Adipocyte (in vitro differentiated cells): ENCODE data around the gene AOPEP.
A peak's percentile ranks its signal among the peaks of the same experiment; 100 is the strongest.

Experiments used
- DNase-seq: peaks from one replicate; pipeline ENCODE4 v3.0.0-alpha.2; 2015; ENCODE audit warnings: low read depth
- H3K27me3 ChIP-seq: replicated peaks from 2 replicates; pipeline ENCODE4 v1.7.0; 2013; ENCODE audit warnings: mild to moderate bottlenecking, low read length, moderate library complexity; ENCODE audit not compliant: control insufficient read depth, insufficient read depth
- H3K36me3 ChIP-seq: 2 replicates; pipeline ENCODE4 v1.7.0; 2013; ENCODE audit warnings: low read length, mild to moderate bottlenecking, moderate library complexity; ENCODE audit not compliant: control insufficient read depth, insufficient read depth, severe bottlenecking
- H3K4me1 ChIP-seq: 2 replicates; pipeline ENCODE4 v1.7.0; 2013; ENCODE audit warnings: mild to moderate bottlenecking, low read length, moderate library complexity; ENCODE audit not compliant: control insufficient read depth, insufficient read depth
- H3K4me3 ChIP-seq: 2 replicates; pipeline ENCODE4 v1.7.0; 2013; ENCODE audit warnings: mild to moderate bottlenecking, low read length, moderate library complexity
- H3K9ac ChIP-seq: 2 replicates; pipeline ENCODE4 v1.7.0; 2013; ENCODE audit warnings: mild to moderate bottlenecking, low read length, moderate library complexity
- H3K9me3 ChIP-seq: 2 replicates; pipeline ENCODE4 v1.7.0; 2013; ENCODE audit warnings: mild to moderate bottlenecking, low read length, moderate library complexity; ENCODE audit not compliant: control insufficient read depth

AOPEP gene

DNA sequence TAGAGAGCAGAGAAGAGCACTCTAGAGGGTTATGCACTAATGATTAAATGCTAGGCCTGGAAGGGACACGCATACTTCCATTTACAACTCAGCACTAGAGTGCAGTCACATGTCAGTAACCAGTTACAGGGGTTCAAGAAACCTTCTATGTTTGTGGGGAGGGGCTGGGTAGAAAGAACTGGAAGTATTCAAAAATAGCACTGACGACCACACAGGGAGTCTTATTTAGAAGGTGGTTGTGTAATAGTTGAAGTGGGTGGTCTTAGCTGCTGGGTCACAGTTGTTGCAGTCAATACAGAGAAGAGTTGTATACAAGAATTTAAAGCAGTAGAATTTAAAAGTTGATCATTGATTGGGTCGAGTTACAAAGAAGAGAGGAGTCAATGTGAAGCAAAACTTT, 15.4 kb downstream of the AOPEP start:
- Histone ChIP-seq H3K4me3 (no peak overlapping the region), H3K4me1 (peaks cover 9% of the 10 kb centered on the region), H3K9me3 (no peaks in the 10 kb centered on the region), H3K9ac (no peak overlapping the region), H3K27me3 (no peaks in the 10 kb centered on the region), H3K36me3 (no peaks in the 10 kb centered on the region)
- DNase-seq, result no peak

DNA sequence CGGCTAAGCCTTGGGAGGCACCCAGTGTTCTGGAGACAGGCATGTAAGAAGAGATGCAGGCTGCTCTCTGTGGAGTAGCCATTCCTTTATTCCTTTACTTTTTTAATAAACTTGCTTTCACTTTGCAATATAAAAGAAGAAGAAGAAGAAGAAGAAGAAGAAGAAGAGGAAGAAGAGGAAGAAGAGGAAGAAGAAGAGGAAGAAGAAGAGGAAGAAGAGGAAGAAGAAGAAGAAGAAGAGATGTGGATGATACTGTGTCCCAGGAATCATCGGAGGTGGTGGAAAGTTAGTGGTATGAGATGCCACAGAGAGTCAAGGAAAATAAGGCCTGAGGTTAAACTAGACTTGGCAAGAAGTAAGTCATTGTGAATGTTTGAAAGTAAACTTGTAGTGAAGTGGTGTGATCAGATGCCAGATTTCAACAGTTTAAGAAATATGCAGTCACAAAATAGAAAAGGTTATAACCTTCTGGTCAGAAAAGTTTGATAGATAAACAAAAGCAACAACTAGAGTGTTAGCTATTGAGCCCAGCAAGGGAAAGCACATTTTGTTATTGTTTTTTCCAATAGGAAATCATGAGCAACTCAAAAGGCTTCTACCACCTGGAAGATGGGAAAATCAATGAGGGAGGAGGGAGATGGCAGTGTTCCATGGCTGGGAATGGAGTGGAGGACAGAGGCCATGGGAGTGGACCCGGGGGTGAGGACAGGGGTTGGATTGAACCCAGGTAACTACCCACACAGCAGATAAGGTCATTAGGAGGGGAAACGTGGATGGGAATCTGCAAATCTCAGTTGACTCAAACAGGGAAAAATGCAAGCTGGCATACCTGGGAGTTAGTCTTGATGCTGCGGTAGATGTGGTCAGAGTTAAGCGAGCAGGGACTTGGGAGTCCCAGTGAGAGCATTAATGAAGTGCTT, 16.8 kb downstream of the AOPEP start:
- no peak overlapping the region for H3K9ac ChIP-seq
- H3K4me3 ChIP-seq, result no peak overlapping the region
- DNase-seq, result no peak
- no peaks in the 10 kb centered on the region for H3K27me3 ChIP-seq
- H3K4me1 ChIP-seq, result peaks cover 9% of the 10 kb centered on the region
- H3K9me3 ChIP-seq, result no peaks in the 10 kb centered on the region
- no peaks in the 10 kb centered on the region for H3K36me3 ChIP-seq

DNA sequence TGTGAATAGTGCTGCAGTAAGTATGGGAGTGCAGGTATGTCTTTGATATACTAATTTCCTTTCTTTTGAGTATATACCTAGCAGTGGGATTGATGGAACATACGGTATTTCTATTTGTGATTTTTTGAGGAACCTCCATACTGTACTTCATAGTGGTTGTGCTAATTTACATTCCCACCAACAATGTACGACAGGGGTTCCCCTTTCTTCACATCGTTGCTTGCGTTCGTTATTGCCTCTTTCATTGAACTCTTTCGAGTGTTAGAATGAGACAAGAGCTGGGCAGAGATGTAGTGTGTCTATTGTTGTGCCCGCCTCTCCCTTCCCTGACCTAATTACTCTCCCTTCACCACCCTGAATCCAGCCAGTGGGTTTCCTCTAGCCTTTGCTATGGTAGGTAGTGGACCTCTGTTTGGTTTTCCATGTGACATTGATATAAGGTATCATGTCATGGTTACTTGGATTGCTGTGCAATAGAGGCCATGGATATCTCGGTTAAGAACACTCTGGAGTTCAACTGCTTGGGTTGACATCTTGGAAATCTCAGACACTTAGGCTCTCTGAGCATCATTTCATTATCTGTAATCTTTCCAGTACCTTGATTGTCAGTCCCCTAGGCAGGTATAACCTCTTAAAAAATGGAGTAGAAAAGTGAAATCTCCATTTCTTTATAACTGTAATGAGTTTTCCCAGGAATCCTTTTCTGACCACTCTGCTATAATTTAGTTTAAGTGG, 19.5 kb downstream of the AOPEP start:
- no peaks in the 10 kb centered on the region for H3K27me3 ChIP-seq
- peaks cover 16% of the 10 kb centered on the region for H3K9me3 ChIP-seq
- H3K4me1 ChIP-seq, result peaks cover 9% of the 10 kb centered on the region
- no peak for DNase-seq
- no peak overlapping the region for H3K4me3 ChIP-seq
- no peaks in the 10 kb centered on the region for H3K36me3 ChIP-seq
- H3K9ac ChIP-seq, result no peak overlapping the region

DNA sequence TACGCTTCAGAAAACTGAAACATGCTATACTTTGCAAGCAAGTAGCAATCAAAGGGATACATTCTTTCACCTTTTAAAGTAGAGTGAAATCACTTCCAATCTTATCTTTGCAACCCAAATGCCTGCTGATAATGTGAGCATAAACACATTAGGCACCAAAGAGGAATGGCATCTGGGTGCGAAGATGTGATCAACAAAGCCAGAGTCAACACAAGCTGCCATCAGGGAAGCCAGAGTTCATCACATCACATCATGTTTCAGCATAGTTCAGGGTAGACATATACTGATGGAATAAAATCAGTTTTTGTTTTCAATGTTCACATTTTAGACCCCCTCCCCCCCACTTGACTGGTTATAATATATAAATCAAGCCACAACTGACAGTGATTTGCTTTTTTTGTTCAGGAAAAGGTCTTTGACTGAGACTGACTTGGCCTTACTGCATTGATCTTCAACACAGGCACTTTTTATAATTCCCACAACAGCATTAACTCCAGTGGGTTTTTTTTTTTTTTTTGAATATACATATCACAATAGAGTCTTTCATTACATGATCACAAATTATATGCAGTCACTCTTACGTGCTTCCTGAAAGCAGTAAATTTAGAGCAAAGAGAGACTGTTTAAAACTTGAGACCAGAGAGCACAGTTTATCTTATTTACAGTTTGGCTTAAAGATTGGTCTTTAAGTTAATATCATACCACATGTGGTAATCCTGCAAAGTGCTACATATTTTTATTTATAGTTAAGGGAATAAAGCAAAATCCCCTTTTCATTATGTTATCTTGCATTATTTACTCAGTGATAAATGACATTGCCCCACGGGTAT, 20.3 kb downstream of the AOPEP start:
- Histone ChIP-seq H3K4me1 (peaks cover 9% of the 10 kb centered on the region), H3K36me3 (no peaks in the 10 kb centered on the region), H3K9me3 (peaks cover 16% of the 10 kb centered on the region), H3K9ac (no peak overlapping the region), H3K27me3 (no peaks in the 10 kb centered on the region), H3K4me3 (no peak overlapping the region)
- DNase-seq, result no peak

DNA sequence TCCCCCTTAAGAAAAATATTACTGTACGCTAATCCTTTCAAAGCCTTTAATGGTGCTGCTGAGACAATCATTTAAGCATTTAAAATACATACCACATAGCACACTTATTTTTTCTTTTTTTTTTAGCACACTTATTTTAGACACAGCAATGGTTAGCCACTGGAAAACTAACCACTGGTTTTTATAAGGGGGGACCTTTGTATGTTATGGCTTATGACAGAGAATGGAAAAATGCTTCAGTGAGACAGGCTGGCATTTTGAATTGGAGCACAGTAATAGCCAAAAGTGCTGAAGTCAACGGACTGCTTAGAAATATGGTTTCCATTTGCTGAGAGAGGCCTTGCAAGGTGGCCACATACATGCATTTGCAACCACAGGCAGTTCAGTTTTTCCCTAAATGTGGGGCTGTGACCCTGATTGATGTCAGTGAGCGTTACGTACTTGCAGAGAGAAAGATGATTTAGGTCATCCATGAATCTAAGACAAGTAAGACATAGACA, 28.5 kb downstream of the AOPEP start:
- Histone ChIP-seq H3K27me3 (no peaks in the 10 kb centered on the region), H3K9ac (no peak overlapping the region), H3K4me1 (peaks cover 9% of the 10 kb centered on the region), H3K9me3 (peaks cover under 1% of the 10 kb centered on the region), H3K36me3 (no peaks in the 10 kb centered on the region), H3K4me3 (no peak overlapping the region)
- DNase-seq, result no peak

DNA sequence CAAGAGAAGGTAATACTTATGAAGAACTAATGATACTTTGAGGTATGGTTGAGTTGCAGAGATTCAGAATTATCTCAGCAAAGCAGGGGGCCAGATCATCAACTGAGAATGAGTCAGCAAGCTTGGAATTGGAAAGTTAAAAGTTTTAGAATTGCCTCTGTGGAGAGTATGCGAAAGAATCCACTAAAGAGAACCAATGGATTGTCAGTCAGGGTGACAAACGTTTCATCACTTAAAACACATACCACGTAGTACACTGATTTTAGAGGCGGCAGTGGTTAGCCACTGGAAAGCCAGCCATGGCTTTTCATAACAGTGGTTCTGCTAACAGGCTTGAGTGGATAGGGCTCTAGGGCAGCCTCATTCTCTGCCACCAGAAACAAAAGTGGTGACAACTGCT, 30.7 kb downstream of the AOPEP start:
- peak; percentile 54 for DNase-seq
- Histone ChIP-seq H3K9ac (no peak overlapping the region), H3K4me1 (peaks cover 9% of the 10 kb centered on the region), H3K4me3 (no peak overlapping the region), H3K27me3 (no peaks in the 10 kb centered on the region), H3K36me3 (peaks cover 8% of the 10 kb centered on the region), H3K9me3 (no peaks in the 10 kb centered on the region)

DNA sequence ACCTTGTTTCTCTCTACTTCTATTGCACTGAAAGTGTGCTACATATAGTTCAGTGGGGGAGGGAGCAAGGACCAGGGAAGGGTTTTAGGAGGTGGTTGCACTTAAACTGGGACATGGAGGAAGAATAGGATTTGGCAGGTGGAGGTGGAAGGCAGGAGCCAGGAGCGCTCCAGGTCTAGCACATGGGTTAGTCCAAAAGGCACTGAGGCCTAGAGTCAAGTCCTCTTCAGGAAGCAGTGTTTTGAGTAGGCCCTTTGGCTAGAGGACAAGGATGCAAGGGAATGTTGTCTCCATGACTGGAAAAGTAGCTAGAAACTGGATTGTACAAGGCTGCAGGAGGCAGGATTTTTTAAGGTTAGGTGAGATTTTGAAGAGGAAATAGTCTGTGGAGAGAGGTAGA, 31.5 kb downstream of the AOPEP start:
- H3K4me3 ChIP-seq, result no peak overlapping the region
- H3K9me3 ChIP-seq, result no peaks in the 10 kb centered on the region
- no peak overlapping the region for H3K9ac ChIP-seq
- no peak for DNase-seq
- H3K27me3 ChIP-seq, result no peaks in the 10 kb centered on the region
- peaks cover 8% of the 10 kb centered on the region for H3K36me3 ChIP-seq
- H3K4me1 ChIP-seq, result peaks cover 9% of the 10 kb centered on the region

DNA sequence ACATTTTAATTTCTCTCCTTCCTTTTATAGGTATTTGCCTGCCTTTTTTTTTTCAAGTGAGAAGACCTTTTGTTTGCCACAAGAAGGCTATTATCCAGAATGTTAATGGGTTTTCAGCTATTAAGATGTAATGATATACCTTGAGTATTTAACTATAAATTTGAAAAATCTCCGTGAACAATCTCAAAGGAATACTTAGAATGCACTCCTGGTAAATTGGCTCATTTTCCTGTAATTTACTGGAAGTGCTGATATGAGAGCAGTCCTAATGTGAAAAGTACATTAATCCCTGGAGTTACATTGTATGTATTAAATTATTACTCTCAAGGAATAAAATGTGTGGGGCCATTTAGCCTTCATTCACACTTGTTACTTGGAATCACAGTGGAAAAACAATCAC, 32.4 kb downstream of the AOPEP start:
- peaks cover 9% of the 10 kb centered on the region for H3K4me1 ChIP-seq

DNA sequence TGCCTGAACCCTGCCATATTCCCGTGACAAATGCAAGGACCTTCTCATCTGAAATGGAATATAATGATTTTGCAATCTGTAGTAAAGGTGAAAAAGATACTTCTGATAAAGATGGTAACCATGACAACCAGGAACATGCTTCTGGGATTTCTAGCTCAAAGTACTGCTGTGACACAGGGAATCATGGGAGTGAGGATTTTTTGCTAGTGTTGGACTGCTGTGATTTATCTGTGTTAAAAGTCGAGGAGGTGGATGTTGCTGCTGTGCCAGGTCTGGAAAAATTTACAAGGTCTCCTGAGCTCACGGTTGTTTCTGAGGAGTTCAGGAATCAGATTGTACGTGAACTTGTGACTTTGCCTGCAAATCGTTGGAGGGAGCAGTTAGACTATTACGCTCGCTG, 33.5 kb downstream of the AOPEP start:
- H3K4me1 ChIP-seq, result peaks cover 9% of the 10 kb centered on the region
- DNase-seq, result no peak
- H3K9ac ChIP-seq, result no peak overlapping the region
- H3K9me3 ChIP-seq, result no peaks in the 10 kb centered on the region
- peaks cover 8% of the 10 kb centered on the region for H3K36me3 ChIP-seq
- H3K27me3 ChIP-seq, result no peaks in the 10 kb centered on the region
- no peak overlapping the region for H3K4me3 ChIP-seq

More for the DNA sequence above, 32.4 kb downstream of the AOPEP start:
- no peak for DNase-seq
- peaks cover 8% of the 10 kb centered on the region for H3K36me3 ChIP-seq
- no peak overlapping the region for H3K9ac ChIP-seq
- no peak overlapping the region for H3K4me3 ChIP-seq
- H3K27me3 ChIP-seq, result no peaks in the 10 kb centered on the region
- no peaks in the 10 kb centered on the region for H3K9me3 ChIP-seq

DNA sequence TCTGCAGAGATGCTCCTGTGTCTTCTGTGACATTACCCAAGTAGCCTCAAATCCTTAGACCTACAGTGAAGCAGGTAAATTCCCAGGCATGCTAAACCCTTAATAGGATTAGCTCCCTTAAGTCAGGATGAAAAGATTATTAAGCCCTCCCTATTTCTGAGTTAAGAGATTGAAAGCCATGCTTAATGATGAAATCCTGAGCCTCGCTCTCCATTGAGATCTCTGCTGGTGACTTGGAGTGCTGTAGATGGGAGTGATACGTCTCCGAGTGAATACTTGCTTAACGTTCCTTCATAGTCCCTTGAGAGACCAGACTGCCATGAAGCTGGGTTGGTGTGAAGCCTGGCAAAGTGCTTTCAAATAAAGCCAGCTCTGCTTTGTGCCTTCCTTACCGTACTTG, 34.2 kb downstream of the AOPEP start:
- peaks cover 8% of the 10 kb centered on the region for H3K36me3 ChIP-seq
- no peak overlapping the region for H3K9ac ChIP-seq
- no peak for DNase-seq
- no peak overlapping the region for H3K4me3 ChIP-seq
- H3K4me1 ChIP-seq, result peaks cover 9% of the 10 kb centered on the region
- H3K27me3 ChIP-seq, result no peaks in the 10 kb centered on the region
- no peaks in the 10 kb centered on the region for H3K9me3 ChIP-seq

DNA sequence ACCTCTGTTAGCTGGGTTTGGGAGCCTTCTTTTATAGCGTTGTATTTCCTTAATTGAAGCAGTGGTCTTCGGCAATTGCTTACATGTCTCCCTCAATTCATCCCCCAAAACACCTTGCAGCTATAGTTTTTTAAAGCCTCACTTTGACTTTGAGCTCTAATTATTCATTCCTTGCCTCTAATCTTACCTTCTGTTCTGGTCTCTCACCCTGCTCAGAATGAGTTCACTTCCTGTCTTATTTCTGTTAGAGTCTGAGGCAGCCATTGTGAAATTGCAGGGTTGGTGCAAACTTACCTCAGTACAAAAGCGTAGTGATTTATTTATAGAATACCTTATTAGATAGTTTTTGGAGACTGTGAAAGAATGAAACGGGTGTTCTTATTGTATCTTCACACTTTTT, 35.0 kb downstream of the AOPEP start:
- Histone ChIP-seq H3K4me1 (peaks cover 9% of the 10 kb centered on the region), H3K4me3 (no peak overlapping the region), H3K27me3 (no peaks in the 10 kb centered on the region), H3K9me3 (no peaks in the 10 kb centered on the region), H3K9ac (no peak overlapping the region), H3K36me3 (peaks cover 8% of the 10 kb centered on the region)
- DNase-seq, result no peak
